ENCODE measurements around the gene IGHMBP2. TPM values are rescaled to one million over a fixed set of nuclear protein-coding genes. Genes with fewer than 3 reads are reported as not detected.

The IGHMBP2 gene
- total and polyA plus RNA-seq, 2 of the 8 experiments (the other 6 are each of a cell fraction or from before 2014, with no cell fraction given): 8.4 to 17.6 TPM

DNA sequence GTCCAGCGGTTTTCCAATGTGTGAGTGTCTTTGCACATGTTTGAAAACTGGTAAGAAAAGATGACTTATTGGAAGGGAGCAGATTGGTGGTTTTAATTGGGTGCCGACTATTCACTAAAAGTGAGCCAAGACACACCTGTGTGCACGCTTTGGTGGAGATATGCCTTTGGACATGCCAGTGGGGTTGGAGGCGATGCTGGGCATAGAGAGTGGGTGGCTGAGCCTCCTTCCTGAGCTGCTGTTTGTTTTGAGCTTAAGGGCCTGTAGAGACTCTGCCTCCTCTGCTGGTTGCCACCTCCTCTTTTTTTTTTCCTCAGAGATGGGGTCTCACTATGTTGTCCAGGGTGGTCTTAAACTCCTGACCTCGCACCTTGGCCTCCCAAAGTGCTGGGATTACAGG lies 9.5 kb downstream of the IGHMBP2 start (continued):
- no peak for TF ChIP-seq CBX8 (IDR thresholded peaks at IDR 0.05; ENCODE audit: borderline replicate concordance, low read depth, low read length)
- no peak for TF ChIP-seq TEAD4 (IDR thresholded peaks at IDR 0.05; ENCODE audit: low read depth, low read length)
- TF ChIP-seq SUZ12 (IDR thresholded peaks at IDR 0.05; ENCODE audit: low read length): no peak
- no peak for TF ChIP-seq SIRT6 (IDR thresholded peaks at IDR 0.05; ENCODE audit: low read length)
- TF ChIP-seq FOSL1 (IDR thresholded peaks at IDR 0.05; ENCODE audit: insufficient read depth, low read depth, low read length): no peak
- TF ChIP-seq SP2 (IDR thresholded peaks at IDR 0.05; ENCODE audit: low read length): no peak

Data from H1 (cell line).